GM19467 (cell line): ENCODE measurements around the gene DMRTC1.
"Not testable (repeated sequence)": the region's sequence is repeated elsewhere in the genome, so short reads cannot be mapped to it uniquely, and the experiment has no call there.

Experiments used
- ATAC-seq: cut with Tn5 transposase; IDR thresholded peaks from one replicate; pipeline ENCODE4 v1.9.1; 2021; ENCODE audit warnings: mild to moderate bottlenecking, moderate library complexity; ENCODE audit not compliant: unreplicated experiment

The DMRTC1 gene

GRCh38 chrX:72943819-72944169, at the start of gene DMRTC1:
DMRTC1 (minus strand) TSS chrX:72943837; CDS start chrX:72875694, 68,143 bp downstream.
- ATAC-seq: peak; percentile 78

DNA sequence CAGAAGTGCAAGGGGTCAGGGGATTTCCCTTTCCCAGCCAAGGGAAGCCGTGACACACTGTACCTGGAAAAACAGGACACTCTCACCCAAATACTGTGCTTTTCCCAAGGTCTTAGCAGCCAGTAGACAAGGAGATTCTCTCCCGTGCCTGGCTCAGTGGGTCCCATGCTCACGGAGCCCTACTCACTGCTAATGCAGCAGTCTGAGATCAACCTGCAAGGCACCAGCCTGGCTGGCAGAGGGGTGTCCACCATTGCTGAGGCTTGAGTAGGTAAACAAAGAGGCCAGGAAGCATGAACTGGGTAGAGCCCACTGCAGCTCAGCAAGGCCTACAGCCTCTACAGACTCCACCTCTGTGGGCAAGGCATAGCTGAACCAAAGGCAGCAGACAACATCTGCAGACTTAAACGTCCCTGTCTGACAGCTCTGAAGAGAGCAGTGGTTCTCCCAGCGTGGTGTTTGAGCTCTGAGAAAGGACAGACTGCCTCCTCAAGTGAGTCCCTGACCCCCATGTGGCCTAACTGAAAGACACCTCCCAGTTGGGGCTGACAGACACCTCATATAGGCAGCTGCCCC, 37.3 kb upstream of the DMRTC1 start:
- ATAC-seq: not testable (repeated sequence)

- not testable (repeated sequence) for ATAC-seq
These were observed 31.2 kb upstream of the DMRTC1 start for GRCh38 chrX:72974885-72975284.

DNA sequence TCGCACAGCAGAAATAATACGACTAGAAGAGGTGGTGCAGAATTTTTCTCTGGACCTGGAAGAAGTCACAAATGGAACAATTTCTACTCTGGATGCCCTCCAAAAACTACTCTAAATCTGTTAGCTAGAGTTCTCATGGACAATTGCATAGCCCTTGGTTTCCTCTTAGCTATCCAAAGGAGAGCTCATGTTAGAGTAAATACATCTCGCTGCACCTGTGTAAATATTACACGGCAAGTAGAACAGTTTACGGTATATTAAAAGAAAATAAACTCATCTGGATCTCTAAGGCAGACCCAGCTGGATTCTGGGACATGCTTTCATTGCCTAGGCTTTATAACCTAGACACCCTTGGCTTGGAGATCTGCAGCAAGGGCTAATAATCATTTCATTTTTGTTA, 28.2 kb upstream of the DMRTC1 start:
- ATAC-seq: not testable (repeated sequence)

GRCh38 chrX:72959971-72960370, 16.3 kb upstream of the DMRTC1 start:
- ATAC-seq: not testable (repeated sequence)

DNA sequence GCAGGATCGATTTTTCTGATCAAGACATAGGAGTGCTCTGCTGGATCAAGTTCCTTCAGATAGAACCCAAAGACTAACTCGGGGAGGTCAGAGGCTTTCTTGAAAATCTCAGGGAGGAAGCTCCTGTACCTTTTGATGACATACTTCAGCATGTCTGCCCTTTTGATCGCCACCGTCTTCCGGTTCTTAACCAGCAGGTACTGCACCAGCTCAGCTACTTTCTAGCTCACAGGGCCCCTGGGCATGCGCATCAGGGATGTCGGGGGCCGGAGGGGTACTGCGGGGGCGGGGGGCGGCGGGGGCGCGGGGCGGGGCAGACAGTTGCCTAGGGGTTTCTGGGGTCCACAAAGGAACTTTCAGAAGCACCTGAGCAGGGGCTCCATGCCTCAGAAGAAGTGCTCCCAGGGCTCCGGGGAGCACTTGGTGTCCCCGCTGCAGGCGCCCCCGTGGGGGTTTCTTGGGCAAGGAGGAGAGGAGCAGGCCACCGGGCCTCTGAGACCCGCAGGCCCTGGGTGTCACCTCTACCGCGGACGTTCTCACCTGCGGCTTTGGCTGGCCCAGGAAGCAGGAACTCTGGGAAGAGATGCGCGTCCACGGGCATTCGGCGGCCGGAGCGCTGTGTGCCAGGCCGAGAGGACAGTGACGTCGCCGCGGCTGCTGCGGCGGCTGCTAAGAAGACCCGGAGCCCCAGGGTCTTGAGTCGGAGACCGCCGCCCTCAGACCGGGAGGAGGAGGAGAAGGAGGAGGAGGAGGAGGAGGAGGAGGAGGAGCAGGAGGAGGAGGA, 410 bp downstream of the DMRTC1 start:
- peak; percentile 72 for ATAC-seq

DNA sequence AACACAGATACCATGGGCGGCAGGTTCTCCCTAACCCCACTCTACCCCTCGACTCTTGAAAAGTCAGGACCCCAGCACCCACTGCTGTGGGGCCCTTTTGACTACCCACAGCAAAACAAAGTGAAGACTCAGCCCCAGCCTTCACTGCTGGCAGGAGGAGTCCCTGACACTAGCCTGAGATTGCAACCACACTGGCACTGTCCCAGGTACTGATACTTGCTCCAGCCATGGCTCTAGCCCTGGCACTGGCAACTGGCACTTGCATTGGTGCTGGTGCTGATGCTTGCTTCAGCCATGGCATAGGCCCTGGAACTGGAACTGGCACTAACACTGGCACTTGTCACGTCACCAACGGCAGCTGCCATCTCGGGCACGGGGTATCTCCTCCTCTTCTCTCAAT, 1.4 kb downstream of the DMRTC1 start:
- not testable (repeated sequence) for ATAC-seq

DNA sequence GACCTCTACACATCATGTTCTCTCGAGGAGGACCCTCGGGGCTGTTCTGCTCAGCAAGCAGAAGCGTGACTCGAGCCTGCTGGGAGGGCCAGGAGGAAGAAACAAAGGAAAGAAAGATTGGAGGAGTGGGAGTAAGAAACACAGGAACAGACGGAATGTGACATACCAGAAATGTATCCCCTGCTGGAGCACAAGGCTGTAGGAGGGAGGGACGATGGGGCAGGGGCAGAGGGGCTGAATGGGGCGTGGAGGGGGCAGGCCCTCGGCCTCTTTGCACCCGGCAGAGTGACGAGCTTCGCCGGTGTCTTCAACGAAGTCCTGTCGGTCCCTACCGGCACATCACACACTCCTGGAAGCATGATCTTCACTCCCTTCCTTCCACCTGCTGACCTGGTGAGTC, 5.7 kb downstream of the DMRTC1 start, which contains the start of gene FAM236A:
Gene FAM236A (plus strand): TSS at position 301 of the 400 bp plus-strand sequence. CDS start 57 bp downstream, at position 358.
- not testable (repeated sequence) for ATAC-seq

DNA sequence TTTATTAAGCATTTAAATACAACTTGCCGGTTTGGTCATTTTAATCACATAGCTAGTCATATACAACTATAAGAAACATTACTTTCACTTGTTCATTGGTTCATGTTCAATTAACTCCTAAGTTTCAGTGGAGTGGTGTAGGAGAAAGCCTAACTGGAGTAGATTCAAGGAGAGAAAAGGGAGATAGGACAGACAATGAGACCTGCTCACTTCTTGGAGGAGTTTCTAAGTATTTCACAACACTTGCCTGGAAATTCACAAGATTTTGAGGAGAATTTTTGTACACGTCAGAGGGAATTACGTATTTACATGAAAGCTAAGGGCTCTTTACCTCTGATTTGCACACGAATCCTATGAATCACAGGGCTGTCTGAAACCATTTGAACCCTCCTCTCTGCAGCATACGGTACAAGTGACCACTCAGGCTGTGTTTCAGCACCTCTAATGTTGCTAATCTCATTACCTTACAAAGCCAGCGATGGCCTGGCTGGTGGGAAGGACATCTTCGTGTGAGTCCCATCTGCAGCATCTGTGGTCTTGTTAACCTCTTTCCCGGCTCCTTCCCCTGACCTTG, 6.7 kb downstream of the DMRTC1 start:
- ATAC-seq: not testable (repeated sequence)

DNA sequence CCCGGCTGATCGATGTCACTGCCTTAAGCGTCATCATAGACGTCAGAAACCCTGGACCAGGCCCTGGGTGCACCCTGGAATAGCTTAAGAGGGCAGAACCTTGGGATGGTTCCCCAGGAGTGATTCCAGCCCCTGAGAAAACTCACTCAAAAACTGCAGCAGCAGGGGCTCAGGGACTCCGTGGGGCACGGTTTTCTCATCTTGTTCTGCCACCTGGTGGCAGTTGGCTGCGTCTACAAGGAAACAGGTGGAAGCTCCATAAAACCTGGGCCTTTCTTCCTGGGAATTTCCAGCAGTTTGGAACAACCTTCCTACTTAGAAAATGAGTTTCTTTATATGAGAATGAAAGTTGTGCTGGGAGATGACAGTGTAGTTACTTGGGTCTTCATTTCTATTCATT, 7.2 kb downstream of the DMRTC1 start:
- ATAC-seq: not testable (repeated sequence)

DNA sequence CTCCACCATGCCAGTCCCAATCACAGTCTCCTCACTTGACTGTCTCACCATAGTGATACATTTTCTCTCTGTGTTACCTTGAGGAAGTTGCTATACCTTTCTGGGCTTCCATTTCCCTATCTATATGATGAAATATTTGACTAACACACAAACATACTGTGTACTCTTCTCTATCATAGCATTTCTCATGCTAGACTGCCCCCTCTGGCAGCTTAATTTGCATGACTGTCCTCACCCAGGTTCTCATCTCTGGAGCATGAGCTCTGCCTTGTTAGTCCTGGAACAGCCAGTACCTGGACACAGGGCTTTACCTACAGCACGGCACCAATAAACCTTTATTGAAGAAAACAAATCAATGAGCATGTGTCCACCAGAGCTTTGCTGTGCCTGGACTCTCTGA, 11.4 kb downstream of the DMRTC1 start:
- ATAC-seq: not testable (repeated sequence)

GRCh38 chrX:72916096-72916495, 27.5 kb downstream of the DMRTC1 start:
- ATAC-seq: not testable (repeated sequence)

- not testable (repeated sequence) for ATAC-seq
These were observed 31.3 kb downstream of the DMRTC1 start, which contains the start of gene FAM236C for GRCh38 chrX:72912315-72912714. FAM236C (plus strand) TSS chrX:72912615; CDS start chrX:72912715, 100 bp downstream.

GRCh38 chrX:72889740-72890139, 53.9 kb downstream of the DMRTC1 start:
- not testable (repeated sequence) for ATAC-seq

GRCh38 chrX:72882898-72883297, 60.7 kb downstream of the DMRTC1 start:
- not testable (repeated sequence) for ATAC-seq

GRCh38 chrX:72837532-72837931, 106.1 kb downstream of the DMRTC1 start:
- ATAC-seq: not testable (repeated sequence)

GRCh38 chrX:72830701-72831100, 112.9 kb downstream of the DMRTC1 start:
- not testable (repeated sequence) for ATAC-seq
